OCI-LY1 (cell line): ENCODE measurements around the gene BCAR3.

Source experiments
- EZH2 ChIP-seq: fragments of 200-600 bp; sonication (generic), shearing (Covaris generic); IDR thresholded peaks from 2 replicates; pipeline ENCODE4 v1.8.0; 2017; ENCODE audit warnings: borderline replicate concordance, mixed run types, mild to moderate bottlenecking, antibody characterized with exemption, low read length, moderate library complexity, mixed read lengths
- TF ChIP-seq, protein P1 (sequence below): fragments of 200-600 bp; sonication (generic), shearing (Covaris generic); IDR thresholded peaks from 2 replicates; pipeline ENCODE4 v1.5.1; 2017; ENCODE audit warnings: mild to moderate bottlenecking, antibody characterized with exemption, low read length, moderate library complexity, mixed read lengths

DNA sequence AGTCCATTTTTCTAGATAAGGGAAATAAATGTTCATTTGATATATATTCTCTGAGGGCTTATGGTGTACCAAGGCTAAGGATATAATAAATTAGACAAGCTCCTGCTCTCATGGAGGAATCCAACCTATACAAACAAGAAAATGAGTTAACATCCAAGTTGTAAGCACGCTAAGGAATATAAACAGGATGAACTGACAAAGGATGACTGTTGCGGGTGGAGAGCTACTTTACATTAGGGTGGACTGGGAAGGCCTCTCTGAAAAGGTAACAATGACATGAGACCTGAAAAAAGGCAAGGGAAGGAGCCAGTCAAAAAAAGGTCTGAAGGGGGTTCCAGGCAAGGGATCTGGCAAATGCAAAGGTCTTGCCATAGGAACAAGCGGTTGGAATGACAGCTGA lies 3.1 kb downstream of the BCAR3 start:
- TF ChIP-seq, protein P1, sequence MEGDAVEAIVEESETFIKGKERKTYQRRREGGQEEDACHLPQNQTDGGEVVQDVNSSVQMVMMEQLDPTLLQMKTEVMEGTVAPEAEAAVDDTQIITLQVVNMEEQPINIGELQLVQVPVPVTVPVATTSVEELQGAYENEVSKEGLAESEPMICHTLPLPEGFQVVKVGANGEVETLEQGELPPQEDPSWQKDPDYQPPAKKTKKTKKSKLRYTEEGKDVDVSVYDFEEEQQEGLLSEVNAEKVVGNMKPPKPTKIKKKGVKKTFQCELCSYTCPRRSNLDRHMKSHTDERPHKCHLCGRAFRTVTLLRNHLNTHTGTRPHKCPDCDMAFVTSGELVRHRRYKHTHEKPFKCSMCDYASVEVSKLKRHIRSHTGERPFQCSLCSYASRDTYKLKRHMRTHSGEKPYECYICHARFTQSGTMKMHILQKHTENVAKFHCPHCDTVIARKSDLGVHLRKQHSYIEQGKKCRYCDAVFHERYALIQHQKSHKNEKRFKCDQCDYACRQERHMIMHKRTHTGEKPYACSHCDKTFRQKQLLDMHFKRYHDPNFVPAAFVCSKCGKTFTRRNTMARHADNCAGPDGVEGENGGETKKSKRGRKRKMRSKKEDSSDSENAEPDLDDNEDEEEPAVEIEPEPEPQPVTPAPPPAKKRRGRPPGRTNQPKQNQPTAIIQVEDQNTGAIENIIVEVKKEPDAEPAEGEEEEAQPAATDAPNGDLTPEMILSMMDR: no peak
- no peak for TF ChIP-seq EZH2
